Measurements from ENCODE around the gene ADCY6. TPM values are rescaled to one million over a fixed set of nuclear protein-coding genes. Genes with fewer than 3 reads are reported as not detected.
A peak's percentile ranks its signal among the peaks of the same experiment; 100 is the strongest.

The ADCY6 gene
- total RNA-seq, 1 experiment from 2014 or later = 48.3 TPM

DNA sequence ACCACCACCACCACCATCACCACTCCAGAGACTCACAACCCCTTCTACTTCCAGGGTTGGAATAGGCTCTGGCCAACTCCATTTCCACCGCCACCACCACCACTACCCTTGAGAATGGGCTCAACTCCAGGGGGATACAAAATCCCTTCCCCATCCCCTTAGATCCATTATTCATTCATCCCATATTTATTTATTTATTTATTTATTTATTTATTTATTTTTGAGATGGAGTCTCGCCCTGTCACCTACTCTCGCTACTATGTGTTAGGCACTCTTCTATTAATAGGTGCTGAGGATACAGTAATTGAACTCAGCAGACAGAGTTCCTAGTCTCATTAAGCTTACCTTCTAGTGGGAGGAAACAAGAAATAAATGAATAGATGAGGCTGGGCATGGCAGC is 4.8 kb upstream of the ADCY6 start:
- H3K79me2 ChIP-seq (ENCODE audit: low read depth) = no peaks in the 10 kb centered on the region
- H3K9me3 ChIP-seq (ENCODE audit: insufficient read depth, low read depth) = no peaks in the 10 kb centered on the region
- no peaks in the 10 kb centered on the region for H3K9me2 ChIP-seq (ENCODE audit: insufficient read depth)
- H3K4me2 ChIP-seq = peak overlapping the region; percentile 58; the same call in 1 of the 2 replicates
- no peak overlapping the region for H3K4me3 ChIP-seq
- H3K27ac ChIP-seq = peak overlapping the region; percentile 78
- no peak for DNase-seq
- no peaks in the 10 kb centered on the region for H4K20me1 ChIP-seq (ENCODE audit: insufficient read depth)
- H3K4me1 ChIP-seq (replicated peaks; ENCODE audit: insufficient read depth) = peaks cover 29% of the 10 kb centered on the region
- H3K36me3 ChIP-seq (ENCODE audit: low read depth) = no peaks in the 10 kb centered on the region
- BruUV-seq (replicated peaks) = no TSS peak
- TF ChIP-seq CTCF (conservative IDR thresholded peaks at IDR 0.05) (no peak), EZH2 (IDR thresholded peaks at IDR 0.05; ENCODE audit: low read depth) (no peak)
- CTCF ChIA-PET = interaction anchor here (3.4 kb wide), 1 partner anchor 40 kb away, joined by 35 read pairs; no protein-coding TSS in a partner anchor
- H3K27me3 ChIP-seq (ENCODE audit: insufficient read depth, low read depth) = no peaks in the 10 kb centered on the region
- POLR2A ChIA-PET (ENCODE audit: unreplicated experiment) = no interaction called here
- no peak overlapping the region for H2AFZ ChIP-seq
- H3F3A ChIP-seq (ENCODE audit: insufficient read depth, low read depth) = peaks cover 27% of the 10 kb centered on the region
- intact Hi-C loops (cut with micrococcal nuclease; ENCODE audit: unreplicated experiment) = no loop called here

DNA sequence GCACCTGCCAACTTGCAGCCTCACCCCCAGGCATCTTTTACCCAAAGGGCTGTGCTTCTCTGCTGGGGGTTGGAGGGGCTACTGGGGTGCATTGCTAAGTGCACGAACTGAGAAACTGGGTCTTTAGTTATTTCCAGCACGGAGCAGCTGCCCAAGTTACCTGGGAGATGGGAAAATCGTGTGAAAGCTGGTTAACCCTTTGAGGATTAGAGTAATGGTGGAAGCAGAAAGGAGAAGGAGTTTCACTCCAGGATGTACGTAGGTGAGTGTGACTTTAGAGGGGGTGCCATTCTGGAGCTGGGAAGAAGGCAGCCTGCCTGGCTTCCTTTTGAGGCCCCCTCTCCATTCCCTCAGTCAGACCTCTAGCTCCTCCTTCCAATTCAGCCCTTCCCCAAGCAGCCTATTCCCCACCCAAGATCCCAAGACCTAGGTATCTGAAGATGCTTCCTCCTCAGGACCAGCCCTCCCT is 1.0 kb upstream of the ADCY6 start:
- no peak overlapping the region for H3K27ac ChIP-seq
- ChIA-PET CTCF (interaction anchor here (0.7 kb wide), 1 partner anchor 61 kb away, joined by 3 read pairs; no protein-coding TSS in a partner anchor), POLR2A (ENCODE audit: unreplicated experiment) (interaction anchor here (0.6 to 1.9 kb wide), 3 partner anchors 9 to 614 kb away, joined by 5 to 27 read pairs (median 12); partner anchors contain the start of gene ZNF641)
- intact Hi-C loops (cut with micrococcal nuclease; ENCODE audit: unreplicated experiment) = loop anchor here (2.0 kb wide), 1 partner anchor 73 kb away; the partner anchor contains the start of gene CCNT1
- DNase-seq = no peak
- no peaks in the 10 kb centered on the region for H3K9me3 ChIP-seq (ENCODE audit: insufficient read depth, low read depth)
- peak overlapping the region; percentile 92 for H2AFZ ChIP-seq
- no peaks in the 10 kb centered on the region for H3K9me2 ChIP-seq (ENCODE audit: insufficient read depth)
- H4K20me1 ChIP-seq (ENCODE audit: insufficient read depth) = no peaks in the 10 kb centered on the region
- H3K4me1 ChIP-seq (replicated peaks; ENCODE audit: insufficient read depth) = peaks cover 40% of the 10 kb centered on the region
- TF ChIP-seq CTCF (conservative IDR thresholded peaks at IDR 0.05) (no peak), EZH2 (IDR thresholded peaks at IDR 0.05; ENCODE audit: low read depth) (no peak)
- H3F3A ChIP-seq (ENCODE audit: insufficient read depth, low read depth) = peaks cover 9% of the 10 kb centered on the region
- peaks cover 37% of the 10 kb centered on the region for H3K79me2 ChIP-seq (ENCODE audit: low read depth)
- no peaks in the 10 kb centered on the region for H3K36me3 ChIP-seq (ENCODE audit: low read depth)
- peak overlapping the region; percentile 89 for H3K4me3 ChIP-seq
- no peaks in the 10 kb centered on the region for H3K27me3 ChIP-seq (ENCODE audit: insufficient read depth, low read depth)
- BruUV-seq (replicated peaks) = TSS peak; percentile 66
- peak overlapping the region; percentile 86 for H3K4me2 ChIP-seq

- H2AFZ ChIP-seq = peak overlapping the region; percentile 88
- intact Hi-C loops (cut with micrococcal nuclease; ENCODE audit: unreplicated experiment) = loop anchor here (2.0 kb wide), 1 partner anchor 72 kb away; the partner anchor contains the start of gene CCNT1
- no TSS peak for BruUV-seq (replicated peaks)
Measured at GRCh38 chr12:48788524-48788853, 400 bp downstream of the ADCY6 start.

More at GRCh38 chr12:48788524-48788853, 400 bp downstream of the ADCY6 start:
- DNase-seq = no peak
- Histone ChIP-seq H3K27me3 (ENCODE audit: insufficient read depth, low read depth) (no peaks in the 10 kb centered on the region), H3K36me3 (ENCODE audit: low read depth) (no peaks in the 10 kb centered on the region), H3K9me3 (ENCODE audit: insufficient read depth, low read depth) (no peaks in the 10 kb centered on the region), H3F3A (ENCODE audit: insufficient read depth, low read depth) (no peaks in the 10 kb centered on the region; the same call in 1 of the 2 replicates), H3K4me3 (peak overlapping the region; percentile 89), H3K27ac (0 out of 2 replicates have a peak overlapping the region, but pooled peaks have one; percentile 3), H3K79me2 (ENCODE audit: low read depth) (peaks cover 40% of the 10 kb centered on the region), H3K4me2 (peak overlapping the region; percentile 99), H3K9me2 (ENCODE audit: insufficient read depth) (no peaks in the 10 kb centered on the region), H3K4me1 (replicated peaks; ENCODE audit: insufficient read depth) (peaks cover 29% of the 10 kb centered on the region), H4K20me1 (ENCODE audit: insufficient read depth) (no peaks in the 10 kb centered on the region)
- ChIA-PET POLR2A (ENCODE audit: unreplicated experiment) (interaction anchor here (0.6 to 1.9 kb wide), 3 partner anchors 8 to 960 kb away, joined by 3 to 27 read pairs (median 5); no protein-coding TSS in a partner anchor), CTCF (interaction anchor here (0.6 kb wide), 2 partner anchors 35 to 210 kb away, joined by 3 to 14 read pairs; no protein-coding TSS in a partner anchor)
- TF ChIP-seq EZH2 (IDR thresholded peaks at IDR 0.05; ENCODE audit: low read depth) (no peak), CTCF (conservative IDR thresholded peaks at IDR 0.05) (no peak)
